Mucosa of descending colon (tissue), 3 donors: ENCODE results near the gene ADAP2. TPM values are rescaled to one million over a fixed set of nuclear protein-coding genes. Genes with fewer than 3 reads are reported as not detected.

ENCODE experiments used
- ATAC-seq: fragments of 200-7000 bp; cut with Tn5 transposase; one replicate; pipeline ENCODE4 v1.9.1; 2020; ENCODE audit warnings: mild to moderate bottlenecking, moderate library complexity
- DNase-seq, 3 donors: peaks; one replicate each; pipeline ENCODE4 v3.0.0-alpha.2; 2020
- H3K36me3 ChIP-seq: fragments of 200-600 bp; one replicate; pipeline ENCODE4 v1.8.0; 2021; ENCODE audit warnings: low read depth, mild to moderate bottlenecking
- H3K4me1 ChIP-seq: fragments of 200-600 bp; one replicate; pipeline ENCODE4 v1.8.0; 2021; ENCODE audit warnings: low read depth, mild to moderate bottlenecking
- H3K4me3 ChIP-seq: fragments of 200-600 bp; one replicate; pipeline ENCODE4 v1.8.0; 2021; ENCODE audit warnings: mild to moderate bottlenecking
- H3K9me3 ChIP-seq: fragments of 200-600 bp; one replicate; pipeline ENCODE4 v1.8.0; 2021; ENCODE audit warnings: mild to moderate bottlenecking
- intact Hi-C, 2 donors: fragments of 100-400 bp; cut with DNase I in 1 of 2; cut with micrococcal nuclease in 1 of 2; formaldehyde crosslinking; loops; one replicate each; pipeline versions ENCODE4 v1.11.0 to v1.11.1; 2022; cut with DNase I, micrococcal nuclease
- total RNA-seq, 3 donors: library from RNA; stranded (reverse); fragmentation: NEBNext Ultra II Directional in 2 of 3; extraction: Animal tissue kit (Norgen Biotek cat#: 25700) in 2 of 3; gene quantifications; one replicate each; pipeline versions ENCODE4 v1.2.1 to v1.2.4, GENCODE V29; 2021 to 2023
- TF ChIP-seq, protein P1 (sequence below): fragments of 200-600 bp; IDR thresholded peaks from one replicate; pipeline ENCODE4 v1.8.0; 2022; ENCODE audit warnings: antibody characterized with exemption, mild to moderate bottlenecking
- donor health status: DM: no; HTN: no; CAD: no; lungs with moderate emphysema.
- donor health status: DM: no; HTN: no; CAD: no.
- donor health status: DM: no; HTN: yes; CAD: no.

ADAP2 gene
- total RNA-seq, 3 donors from 2014 or later: 7.3 to 15.9 (median 12.1) TPM

DNA sequence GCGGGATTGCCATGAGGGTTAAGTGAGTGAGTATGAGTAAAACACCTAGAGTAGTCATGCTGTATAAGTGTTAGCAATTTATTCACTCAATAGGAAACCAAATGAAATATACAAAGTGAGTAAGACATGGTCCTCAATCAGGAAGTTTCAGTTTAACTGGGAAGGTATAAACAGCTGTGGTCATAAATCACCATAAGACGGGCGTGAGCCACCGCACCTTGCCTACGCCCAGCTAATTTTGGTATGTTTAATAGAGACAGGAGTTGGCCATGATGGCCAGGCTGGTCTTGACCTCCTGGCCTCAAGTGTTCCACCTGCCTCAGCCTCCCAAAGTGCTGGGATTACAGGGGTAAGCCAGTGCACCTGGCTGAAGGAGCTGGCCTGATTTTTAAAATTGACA is 76.1 kb downstream of the ADAP2 start:
- Histone ChIP-seq H3K9me3 (no peaks in the 10 kb centered on the region), H3K4me3 (no peak overlapping the region), H3K36me3 (peaks cover 3% of the 10 kb centered on the region), H3K4me1 (no peaks in the 10 kb centered on the region)
- peak; percentile 50 to 68 (median 52) for DNase-seq
- intact Hi-C loops: no loop called here
- peak; percentile 85 for ATAC-seq
- TF ChIP-seq, protein P1, sequence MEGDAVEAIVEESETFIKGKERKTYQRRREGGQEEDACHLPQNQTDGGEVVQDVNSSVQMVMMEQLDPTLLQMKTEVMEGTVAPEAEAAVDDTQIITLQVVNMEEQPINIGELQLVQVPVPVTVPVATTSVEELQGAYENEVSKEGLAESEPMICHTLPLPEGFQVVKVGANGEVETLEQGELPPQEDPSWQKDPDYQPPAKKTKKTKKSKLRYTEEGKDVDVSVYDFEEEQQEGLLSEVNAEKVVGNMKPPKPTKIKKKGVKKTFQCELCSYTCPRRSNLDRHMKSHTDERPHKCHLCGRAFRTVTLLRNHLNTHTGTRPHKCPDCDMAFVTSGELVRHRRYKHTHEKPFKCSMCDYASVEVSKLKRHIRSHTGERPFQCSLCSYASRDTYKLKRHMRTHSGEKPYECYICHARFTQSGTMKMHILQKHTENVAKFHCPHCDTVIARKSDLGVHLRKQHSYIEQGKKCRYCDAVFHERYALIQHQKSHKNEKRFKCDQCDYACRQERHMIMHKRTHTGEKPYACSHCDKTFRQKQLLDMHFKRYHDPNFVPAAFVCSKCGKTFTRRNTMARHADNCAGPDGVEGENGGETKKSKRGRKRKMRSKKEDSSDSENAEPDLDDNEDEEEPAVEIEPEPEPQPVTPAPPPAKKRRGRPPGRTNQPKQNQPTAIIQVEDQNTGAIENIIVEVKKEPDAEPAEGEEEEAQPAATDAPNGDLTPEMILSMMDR: no peak

DNA sequence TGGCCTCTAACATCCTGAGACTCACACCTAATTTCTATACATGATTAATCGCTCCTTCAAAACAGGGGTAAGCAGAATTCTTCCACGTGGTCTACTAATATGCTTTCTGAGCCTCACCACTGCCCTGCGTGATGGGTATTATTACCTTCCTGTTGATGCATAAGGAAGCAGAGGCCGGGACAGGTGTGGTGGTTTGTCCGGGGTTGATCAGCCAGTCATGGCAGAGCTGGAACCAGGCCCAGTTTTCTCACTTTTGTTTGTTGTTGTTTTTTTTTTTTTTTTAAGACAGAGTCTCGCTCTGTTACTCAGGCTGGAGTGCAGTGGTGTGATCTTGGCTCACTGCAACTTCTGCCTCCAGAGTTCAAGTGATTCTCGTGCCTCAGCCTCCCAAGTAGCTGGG is 80.3 kb downstream of the ADAP2 start:
- ATAC-seq: peak; percentile 38
- TF ChIP-seq, protein P1: no peak
- intact Hi-C loops: no loop called here
- Histone ChIP-seq H3K4me1 (no peaks in the 10 kb centered on the region), H3K36me3 (peaks cover 2% of the 10 kb centered on the region), H3K9me3 (no peaks in the 10 kb centered on the region), H3K4me3 (no peak overlapping the region)
- no peak for DNase-seq

DNA sequence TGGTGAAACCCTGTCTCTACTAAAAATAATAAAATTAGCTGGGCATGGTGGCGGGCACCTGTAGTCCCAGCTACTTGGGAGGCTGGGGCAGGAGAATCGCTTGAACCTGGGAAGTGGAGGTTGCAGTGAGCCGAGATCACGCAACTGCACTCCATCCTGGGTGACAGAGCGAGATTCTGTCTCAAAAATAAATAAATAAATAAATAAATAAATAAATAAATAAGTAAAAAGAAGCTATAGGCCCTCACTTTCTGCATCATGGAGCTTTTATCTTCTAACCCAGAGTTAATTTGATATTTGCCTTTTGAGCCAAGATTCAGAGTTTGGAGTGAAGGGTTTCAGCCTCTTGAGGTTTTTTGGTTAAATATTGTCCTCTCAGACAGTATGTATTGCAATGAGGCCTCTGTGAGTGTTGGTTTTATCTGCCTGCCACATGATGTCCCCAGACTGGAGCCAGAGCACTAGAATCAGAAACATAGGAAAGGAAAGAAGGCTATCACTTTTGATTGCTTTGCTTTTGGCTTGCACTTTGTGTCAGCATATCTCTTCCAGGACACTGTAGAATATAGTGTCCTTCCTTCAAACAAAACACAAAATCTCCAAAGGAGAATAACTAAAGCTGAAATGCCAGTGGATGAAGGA is 81.6 kb downstream of the ADAP2 start:
- Histone ChIP-seq H3K9me3 (no peaks in the 10 kb centered on the region), H3K4me3 (no peak overlapping the region), H3K36me3 (no peaks in the 10 kb centered on the region), H3K4me1 (no peaks in the 10 kb centered on the region)
- TF ChIP-seq, protein P1: no peak
- ATAC-seq (no peak), DNase-seq (no peak)
- intact Hi-C loops: no loop called here

DNA sequence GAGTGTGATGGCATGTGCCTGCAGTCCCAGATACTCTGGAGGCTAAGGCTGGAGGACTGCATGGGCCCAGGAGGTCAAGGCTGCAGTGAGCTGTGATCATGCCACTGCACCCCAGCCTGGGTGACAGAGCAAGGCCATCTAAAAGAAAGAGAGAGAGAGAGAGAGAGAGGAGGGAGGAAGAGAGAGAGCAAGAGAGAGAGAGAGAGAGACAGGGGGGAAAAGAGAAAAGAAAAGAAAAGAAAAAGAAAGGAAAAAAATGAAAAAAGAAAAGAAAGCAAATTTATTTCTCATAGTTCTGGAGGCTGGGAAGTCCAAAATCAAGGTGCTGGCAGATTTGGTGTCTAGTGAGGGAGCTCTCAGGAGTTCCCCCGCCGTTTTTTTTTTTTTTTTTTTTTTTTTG is 82.4 kb downstream of the ADAP2 start:
- no peak for ATAC-seq
- Histone ChIP-seq H3K4me1 (no peaks in the 10 kb centered on the region), H3K9me3 (no peaks in the 10 kb centered on the region), H3K36me3 (no peaks in the 10 kb centered on the region), H3K4me3 (no peak overlapping the region)
- DNase-seq: no peak
- TF ChIP-seq, protein P1: no peak
- intact Hi-C loops: no loop called here

DNA sequence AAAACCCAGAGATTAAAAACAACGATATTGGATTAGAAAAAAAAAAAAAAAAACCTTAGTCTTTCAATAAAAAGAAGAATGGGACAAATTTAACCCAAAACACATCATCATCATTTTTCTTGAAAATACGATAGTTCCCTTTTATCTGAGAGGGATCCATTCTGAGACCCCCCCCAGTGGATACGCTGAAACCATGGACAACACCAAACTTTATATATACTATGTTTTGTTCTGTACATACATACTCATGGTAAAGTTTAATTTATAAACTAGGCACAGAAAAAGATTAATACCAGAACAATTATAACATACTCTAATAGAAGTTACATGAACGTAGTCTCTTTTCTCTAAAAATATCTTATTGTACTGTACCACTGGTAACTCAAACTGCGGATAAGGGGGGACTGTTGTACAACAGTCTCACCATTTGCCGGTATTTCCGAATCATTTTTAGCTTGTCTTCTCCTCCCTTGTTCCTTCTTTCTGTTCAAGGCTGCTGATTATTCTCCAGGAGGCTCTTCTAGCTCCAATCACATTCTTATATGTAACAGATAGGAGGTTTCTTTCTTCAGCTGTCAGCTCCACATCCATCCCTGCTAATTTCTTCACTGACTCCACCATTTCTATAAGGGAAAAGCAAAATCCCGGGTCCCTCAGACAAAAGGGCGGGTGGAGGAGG is 86.1 kb downstream of the ADAP2 start:
- H3K9me3 ChIP-seq: no peaks in the 10 kb centered on the region
- intact Hi-C loops: no loop called here
- DNase-seq (no peak), ATAC-seq (no peak)
- H3K36me3 ChIP-seq: no peaks in the 10 kb centered on the region
- H3K4me3 ChIP-seq: peak overlapping the region; percentile 20
- no peaks in the 10 kb centered on the region for H3K4me1 ChIP-seq
- TF ChIP-seq, protein P1: no peak
